HepG2 (cell line): ENCODE data around the gene TNMD. TPM values are rescaled to one million over a fixed set of nuclear protein-coding genes. Genes with fewer than 3 reads are reported as not detected.

Experiments
- ATRX ChIP-seq: sonication (generic); formaldehyde crosslinking; IDR thresholded peaks from 2 replicates; pipeline ENCODE4 v1.4.0; 2020; ENCODE audit warnings: missing genetic modification reagents, borderline replicate concordance
- MIER2 ChIP-seq: IDR thresholded peaks from 2 replicates; pipeline ENCODE4 v1.6.1; 2016; ENCODE audit warnings: missing biosample characterization, missing genetic modification reagents
- RXRB ChIP-seq: IDR thresholded peaks from 2 replicates; pipeline ENCODE4 v1.6.1; 2016; ENCODE audit warnings: borderline replicate concordance, missing genetic modification reagents, missing compliant biosample characterization
- ZNF24 ChIP-seq: fragments of 450-650 bp; IDR thresholded peaks from 2 replicates; pipeline ENCODE4 v1.6.1; 2017; ENCODE audit warnings: antibody characterized with exemption, mild to moderate bottlenecking
- ZNF30 ChIP-seq: sonication (generic); formaldehyde crosslinking; IDR thresholded peaks from 2 replicates; pipeline ENCODE4 v1.5.0; 2020; ENCODE audit warnings: mild to moderate bottlenecking, missing genetic modification reagents
- ZNF766 ChIP-seq: sonication (generic); formaldehyde crosslinking; IDR thresholded peaks from 2 replicates; pipeline ENCODE4 v1.5.0; 2020; ENCODE audit warnings: missing genetic modification reagents, borderline replicate concordance
- polyA plus RNA-seq, 8 experiments: library from polyadenylated mRNA; depleted of rRNA in 3 of 8; stranded (reverse) in 7 of 8; unstranded in 1 of 8; fragments of >200 nt; fragmentation: Illumina TruSeq in 4 of 8; extraction: Trizol in 4 of 8; gene quantifications; 2 replicates each; pipeline versions ENCODE4 v1.2.1 to v1.2.3, GENCODE V29; 2011 to 2016; ENCODE audit warnings: low read depth in 4 of 8, missing spikeins in 1 of 8, mixed read lengths in 1 of 8; ENCODE audit not compliant: insufficient read depth in 1 of 8
- total RNA-seq, 5 experiments: library from RNA; depleted of rRNA; stranded (reverse); fragments of >200 nt; fragmentation: Illumina TruSeq; extraction: Trizol; gene quantifications; 2 replicates each; pipeline ENCODE4 v1.2.3, GENCODE V29; 2016; ENCODE audit warnings: low read depth in 1 of 5
- TF ChIP-seq, protein P1 (sequence below): IDR thresholded peaks from 2 replicates; pipeline ENCODE4 v1.4.0; 2020; ENCODE audit warnings: mild to moderate bottlenecking, missing genetic modification reagents
- TF ChIP-seq, protein P2 (sequence below): sonication (generic); IDR thresholded peaks from 2 replicates; pipeline ENCODE4 v1.6.1; 2016; ENCODE audit warnings: low read depth, borderline replicate concordance
- TF ChIP-seq, protein P3 (sequence below): IDR thresholded peaks from 2 replicates; pipeline ENCODE4 v1.6.1; 2012; ENCODE audit warnings: low read length, improper control_type of control experiment
- TF ChIP-seq, protein P4 (sequence below): sonication (generic); formaldehyde crosslinking; IDR thresholded peaks from 2 replicates; pipeline ENCODE4; 2020; ENCODE audit warnings: missing genetic modification reagents, mild to moderate bottlenecking, borderline replicate concordance

TNMD gene
- total and polyA plus RNA-seq, 2 of the 13 experiments (the other 11 are each of a cell fraction or from before 2014, with no cell fraction given): not detected

DNA sequence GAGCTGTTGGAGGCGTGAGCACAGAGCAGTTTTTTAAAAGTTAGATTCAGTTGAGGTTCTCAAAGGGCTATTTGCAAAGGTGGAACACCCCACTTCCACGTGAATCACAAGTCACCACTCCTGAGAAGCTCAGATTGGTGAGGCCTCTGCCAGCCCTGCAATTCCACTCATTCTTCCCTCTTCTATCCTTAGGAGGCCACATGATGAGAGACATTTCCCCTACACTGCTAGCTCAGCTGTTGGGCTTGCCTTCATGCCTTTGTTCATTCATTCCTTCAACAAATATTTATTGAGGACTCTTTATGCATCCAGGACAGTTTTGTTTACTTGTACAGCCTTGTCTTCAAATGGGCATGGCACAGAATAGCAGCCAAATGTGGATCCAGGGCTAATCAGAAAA is 63.0 kb downstream of the TNMD start (continued):
- TF ChIP-seq, protein P1, sequence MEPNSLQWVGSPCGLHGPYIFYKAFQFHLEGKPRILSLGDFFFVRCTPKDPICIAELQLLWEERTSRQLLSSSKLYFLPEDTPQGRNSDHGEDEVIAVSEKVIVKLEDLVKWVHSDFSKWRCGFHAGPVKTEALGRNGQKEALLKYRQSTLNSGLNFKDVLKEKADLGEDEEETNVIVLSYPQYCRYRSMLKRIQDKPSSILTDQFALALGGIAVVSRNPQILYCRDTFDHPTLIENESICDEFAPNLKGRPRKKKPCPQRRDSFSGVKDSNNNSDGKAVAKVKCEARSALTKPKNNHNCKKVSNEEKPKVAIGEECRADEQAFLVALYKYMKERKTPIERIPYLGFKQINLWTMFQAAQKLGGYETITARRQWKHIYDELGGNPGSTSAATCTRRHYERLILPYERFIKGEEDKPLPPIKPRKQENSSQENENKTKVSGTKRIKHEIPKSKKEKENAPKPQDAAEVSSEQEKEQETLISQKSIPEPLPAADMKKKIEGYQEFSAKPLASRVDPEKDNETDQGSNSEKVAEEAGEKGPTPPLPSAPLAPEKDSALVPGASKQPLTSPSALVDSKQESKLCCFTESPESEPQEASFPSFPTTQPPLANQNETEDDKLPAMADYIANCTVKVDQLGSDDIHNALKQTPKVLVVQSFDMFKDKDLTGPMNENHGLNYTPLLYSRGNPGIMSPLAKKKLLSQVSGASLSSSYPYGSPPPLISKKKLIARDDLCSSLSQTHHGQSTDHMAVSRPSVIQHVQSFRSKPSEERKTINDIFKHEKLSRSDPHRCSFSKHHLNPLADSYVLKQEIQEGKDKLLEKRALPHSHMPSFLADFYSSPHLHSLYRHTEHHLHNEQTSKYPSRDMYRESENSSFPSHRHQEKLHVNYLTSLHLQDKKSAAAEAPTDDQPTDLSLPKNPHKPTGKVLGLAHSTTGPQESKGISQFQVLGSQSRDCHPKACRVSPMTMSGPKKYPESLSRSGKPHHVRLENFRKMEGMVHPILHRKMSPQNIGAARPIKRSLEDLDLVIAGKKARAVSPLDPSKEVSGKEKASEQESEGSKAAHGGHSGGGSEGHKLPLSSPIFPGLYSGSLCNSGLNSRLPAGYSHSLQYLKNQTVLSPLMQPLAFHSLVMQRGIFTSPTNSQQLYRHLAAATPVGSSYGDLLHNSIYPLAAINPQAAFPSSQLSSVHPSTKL (CRISPR knock-in tag): peak; percentile 44; the same call in 1 of the 2 replicates
- TF ChIP-seq, protein P2, sequence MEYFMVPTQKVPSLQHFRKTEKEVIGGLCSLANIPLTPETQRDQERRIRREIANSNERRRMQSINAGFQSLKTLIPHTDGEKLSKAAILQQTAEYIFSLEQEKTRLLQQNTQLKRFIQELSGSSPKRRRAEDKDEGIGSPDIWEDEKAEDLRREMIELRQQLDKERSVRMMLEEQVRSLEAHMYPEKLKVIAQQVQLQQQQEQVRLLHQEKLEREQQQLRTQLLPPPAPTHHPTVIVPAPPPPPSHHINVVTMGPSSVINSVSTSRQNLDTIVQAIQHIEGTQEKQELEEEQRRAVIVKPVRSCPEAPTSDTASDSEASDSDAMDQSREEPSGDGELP: peak; percentile 79
- TF ChIP-seq RXRB (CRISPR knock-in tag) (no peak), MIER2 (CRISPR knock-in tag) (no peak), ATRX (CRISPR knock-in tag) (no peak), ZNF24 (peak; percentile 90), ZNF766 (CRISPR knock-in tag) (no peak), ZNF30 (CRISPR knock-in tag) (no peak)
- TF ChIP-seq, protein P3, sequence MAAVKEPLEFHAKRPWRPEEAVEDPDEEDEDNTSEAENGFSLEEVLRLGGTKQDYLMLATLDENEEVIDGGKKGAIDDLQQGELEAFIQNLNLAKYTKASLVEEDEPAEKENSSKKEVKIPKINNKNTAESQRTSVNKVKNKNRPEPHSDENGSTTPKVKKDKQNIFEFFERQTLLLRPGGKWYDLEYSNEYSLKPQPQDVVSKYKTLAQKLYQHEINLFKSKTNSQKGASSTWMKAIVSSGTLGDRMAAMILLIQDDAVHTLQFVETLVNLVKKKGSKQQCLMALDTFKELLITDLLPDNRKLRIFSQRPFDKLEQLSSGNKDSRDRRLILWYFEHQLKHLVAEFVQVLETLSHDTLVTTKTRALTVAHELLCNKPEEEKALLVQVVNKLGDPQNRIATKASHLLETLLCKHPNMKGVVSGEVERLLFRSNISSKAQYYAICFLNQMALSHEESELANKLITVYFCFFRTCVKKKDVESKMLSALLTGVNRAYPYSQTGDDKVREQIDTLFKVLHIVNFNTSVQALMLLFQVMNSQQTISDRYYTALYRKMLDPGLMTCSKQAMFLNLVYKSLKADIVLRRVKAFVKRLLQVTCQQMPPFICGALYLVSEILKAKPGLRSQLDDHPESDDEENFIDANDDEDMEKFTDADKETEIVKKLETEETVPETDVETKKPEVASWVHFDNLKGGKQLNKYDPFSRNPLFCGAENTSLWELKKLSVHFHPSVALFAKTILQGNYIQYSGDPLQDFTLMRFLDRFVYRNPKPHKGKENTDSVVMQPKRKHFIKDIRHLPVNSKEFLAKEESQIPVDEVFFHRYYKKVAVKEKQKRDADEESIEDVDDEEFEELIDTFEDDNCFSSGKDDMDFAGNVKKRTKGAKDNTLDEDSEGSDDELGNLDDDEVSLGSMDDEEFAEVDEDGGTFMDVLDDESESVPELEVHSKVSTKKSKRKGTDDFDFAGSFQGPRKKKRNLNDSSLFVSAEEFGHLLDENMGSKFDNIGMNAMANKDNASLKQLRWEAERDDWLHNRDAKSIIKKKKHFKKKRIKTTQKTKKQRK: no peak
- TF ChIP-seq, protein P4, sequence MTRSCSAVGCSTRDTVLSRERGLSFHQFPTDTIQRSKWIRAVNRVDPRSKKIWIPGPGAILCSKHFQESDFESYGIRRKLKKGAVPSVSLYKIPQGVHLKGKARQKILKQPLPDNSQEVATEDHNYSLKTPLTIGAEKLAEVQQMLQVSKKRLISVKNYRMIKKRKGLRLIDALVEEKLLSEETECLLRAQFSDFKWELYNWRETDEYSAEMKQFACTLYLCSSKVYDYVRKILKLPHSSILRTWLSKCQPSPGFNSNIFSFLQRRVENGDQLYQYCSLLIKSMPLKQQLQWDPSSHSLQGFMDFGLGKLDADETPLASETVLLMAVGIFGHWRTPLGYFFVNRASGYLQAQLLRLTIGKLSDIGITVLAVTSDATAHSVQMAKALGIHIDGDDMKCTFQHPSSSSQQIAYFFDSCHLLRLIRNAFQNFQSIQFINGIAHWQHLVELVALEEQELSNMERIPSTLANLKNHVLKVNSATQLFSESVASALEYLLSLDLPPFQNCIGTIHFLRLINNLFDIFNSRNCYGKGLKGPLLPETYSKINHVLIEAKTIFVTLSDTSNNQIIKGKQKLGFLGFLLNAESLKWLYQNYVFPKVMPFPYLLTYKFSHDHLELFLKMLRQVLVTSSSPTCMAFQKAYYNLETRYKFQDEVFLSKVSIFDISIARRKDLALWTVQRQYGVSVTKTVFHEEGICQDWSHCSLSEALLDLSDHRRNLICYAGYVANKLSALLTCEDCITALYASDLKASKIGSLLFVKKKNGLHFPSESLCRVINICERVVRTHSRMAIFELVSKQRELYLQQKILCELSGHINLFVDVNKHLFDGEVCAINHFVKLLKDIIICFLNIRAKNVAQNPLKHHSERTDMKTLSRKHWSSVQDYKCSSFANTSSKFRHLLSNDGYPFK (CRISPR knock-in tag): no peak
